ENCODE measurements around the gene NCAM2. TPM values are rescaled to one million over a fixed set of nuclear protein-coding genes. Genes with fewer than 3 reads are reported as not detected.

NCAM2 gene
- total RNA-seq, 1 donor from 2014 or later, result 16.3 TPM

- Mint-ChIP-seq H3K4me1 (ENCODE audit: low read depth) (no peaks in the 10 kb centered on the region), H3K27ac (ENCODE audit: unreplicated experiment) (no peak overlapping the region), H3K36me3 (ENCODE audit: low read depth) (no peaks in the 10 kb centered on the region), H3K9me3 (ENCODE audit: low read depth) (no peaks in the 10 kb centered on the region), H3K27me3 (ENCODE audit: low read depth) (no peaks in the 10 kb centered on the region), H3K4me3 (ENCODE audit: unreplicated experiment) (no peak overlapping the region)
- no peak for DNase-seq (ENCODE audit: low spot score)
- TF ChIP-seq CTCF (IDR thresholded peaks at IDR 0.05), result no peak
These were observed 532.5 kb downstream of the NCAM2 start for GRCh38 chr21:21530680-21531079.

DNA sequence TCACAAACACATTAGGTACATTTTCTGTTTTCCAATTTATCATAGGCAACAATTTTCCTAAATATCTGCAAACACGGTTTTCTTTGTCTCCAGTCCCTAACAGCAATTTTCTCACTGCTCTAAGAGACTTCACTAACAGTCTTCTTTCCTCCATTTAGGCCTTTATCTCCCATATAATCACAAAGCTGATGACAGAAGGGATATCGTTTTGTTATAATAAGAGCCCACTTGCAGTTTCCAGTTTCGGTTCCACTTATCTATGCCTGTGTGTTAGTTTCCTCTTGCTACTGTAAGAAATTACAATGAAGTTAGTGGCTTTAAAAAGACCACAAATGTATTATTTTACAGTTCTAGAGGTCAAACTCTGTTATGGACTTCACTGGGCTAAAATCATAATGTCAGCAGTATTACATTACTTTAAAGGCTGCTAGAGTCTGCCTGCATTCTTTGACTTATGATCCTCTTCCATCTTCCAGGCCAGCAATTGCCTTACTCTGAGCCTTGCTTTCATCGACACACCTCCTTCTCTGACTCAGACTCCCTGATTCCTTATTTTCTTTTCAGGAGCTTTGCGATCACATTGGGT is 549.3 kb downstream of the NCAM2 start:
- TF ChIP-seq CTCF (IDR thresholded peaks at IDR 0.05), result no peak
- Mint-ChIP-seq H3K36me3 (ENCODE audit: low read depth) (no peaks in the 10 kb centered on the region), H3K4me3 (ENCODE audit: unreplicated experiment) (no peak overlapping the region), H3K4me1 (ENCODE audit: low read depth) (no peaks in the 10 kb centered on the region), H3K27me3 (ENCODE audit: low read depth) (no peaks in the 10 kb centered on the region), H3K27ac (ENCODE audit: unreplicated experiment) (no peak overlapping the region), H3K9me3 (ENCODE audit: low read depth) (no peaks in the 10 kb centered on the region)
- no peak for DNase-seq (ENCODE audit: low spot score)

GRCh38 chr21:21559285-21560045 is 561.3 kb downstream of the NCAM2 start:
- H3K4me3 Mint-ChIP-seq (ENCODE audit: unreplicated experiment), result no peak overlapping the region
- no peaks in the 10 kb centered on the region for H3K27me3 Mint-ChIP-seq (ENCODE audit: low read depth)
- peaks cover 41% of the 10 kb centered on the region for H3K9me3 Mint-ChIP-seq (ENCODE audit: low read depth)
- no peaks in the 10 kb centered on the region for H3K4me1 Mint-ChIP-seq (ENCODE audit: low read depth)
- DNase-seq (ENCODE audit: low spot score), result no peak
- no peak for TF ChIP-seq CTCF (IDR thresholded peaks at IDR 0.05)
- H3K36me3 Mint-ChIP-seq (ENCODE audit: low read depth), result peaks cover 3% of the 10 kb centered on the region
- H3K27ac Mint-ChIP-seq (ENCODE audit: unreplicated experiment), result no peak overlapping the region

Data from chondrocyte (in vitro differentiated cells).